Measurements from ENCODE around the gene LRCH4. TPM values are rescaled to one million over a fixed set of nuclear protein-coding genes. Genes with fewer than 3 reads are reported as not detected.

The LRCH4 gene
- total and polyA plus RNA-seq, 2 of the 13 experiments (the other 11 are each of a cell fraction or from before 2014, with no cell fraction given), result 7.0 to 9.3 TPM

- TF ChIP-seq PRDM4 (CRISPR knock-in tag; IDR thresholded peaks at IDR 0.05; ENCODE audit: borderline replicate concordance) (no peak), ZNF589 (CRISPR knock-in tag; conservative IDR thresholded peaks at IDR 0.05) (no peak), ZMYM4 (CRISPR knock-in tag; IDR thresholded peaks at IDR 0.05) (0 out of 2 replicates have a peak, but pooled peaks have one; percentile 19), KLF11 (CRISPR knock-in tag; IDR thresholded peaks at IDR 0.05) (no peak), THYN1 (CRISPR knock-in tag; IDR thresholded peaks at IDR 0.05; ENCODE audit: borderline replicate concordance, low read depth) (no peak), BATF2 (CRISPR knock-in tag; IDR thresholded peaks at IDR 0.05) (no peak), PPARG (CRISPR knock-in tag; conservative IDR thresholded peaks at IDR 0.05) (no peak), NR3C1 (CRISPR knock-in tag; IDR thresholded peaks at IDR 0.05) (no peak)
These were observed 12.1 kb downstream of the LRCH4 start, which contains the start of gene SAP25 (continued) for GRCh38 chr7:100573691-100574361.

Data from HepG2 (cell line).